ENCODE measurements around the gene DLGAP1. TPM values are rescaled to one million over a fixed set of nuclear protein-coding genes. Genes with fewer than 3 reads are reported as not detected.

DLGAP1 gene
- polyA plus RNA-seq, 1 donor from 2014 or later, result 4.5 TPM

GRCh38 chr18:4238966-4239365 lies 216.1 kb downstream of the DLGAP1 start:
- H3K36me3 ChIP-seq (ENCODE audit: insufficient read depth, low read length), result no peaks in the 10 kb centered on the region
- H3K9me2 ChIP-seq (ENCODE audit: insufficient read depth, low read length), result no peaks in the 10 kb centered on the region
- TF ChIP-seq POLR2AphosphoS5 (IDR thresholded peaks at IDR 0.05) (peak; percentile 23), MXI1 (conservative IDR thresholded peaks at IDR 0.05; ENCODE audit: poor library complexity, severe bottlenecking) (no peak)
- H3K9me3 ChIP-seq (ENCODE audit: low read length), result no peaks in the 10 kb centered on the region
- no peaks in the 10 kb centered on the region for H4K20me1 ChIP-seq (ENCODE audit: insufficient read depth)
- peak overlapping the region; percentile 10 for H3K4me2 ChIP-seq (ENCODE audit: low read length)
- H3K27ac ChIP-seq (ENCODE audit: low read length), result no peak overlapping the region
- H3K4me3 ChIP-seq (ENCODE audit: low read length), result peak overlapping the region; percentile 26
- H3K79me2 ChIP-seq (replicated peaks; ENCODE audit: insufficient read depth, low read length), result no peaks in the 10 kb centered on the region
- H3K27me3 ChIP-seq (ENCODE audit: insufficient read depth, low read depth, low read length), result no peaks in the 10 kb centered on the region
- H3K9ac ChIP-seq (ENCODE audit: low read length), result no peak overlapping the region
- H3F3A ChIP-seq (ENCODE audit: insufficient read depth, low read length, poor library complexity, severe bottlenecking), result no peaks in the 10 kb centered on the region
- H2AFZ ChIP-seq (ENCODE audit: low read depth, low read length), result no peak overlapping the region

DNA sequence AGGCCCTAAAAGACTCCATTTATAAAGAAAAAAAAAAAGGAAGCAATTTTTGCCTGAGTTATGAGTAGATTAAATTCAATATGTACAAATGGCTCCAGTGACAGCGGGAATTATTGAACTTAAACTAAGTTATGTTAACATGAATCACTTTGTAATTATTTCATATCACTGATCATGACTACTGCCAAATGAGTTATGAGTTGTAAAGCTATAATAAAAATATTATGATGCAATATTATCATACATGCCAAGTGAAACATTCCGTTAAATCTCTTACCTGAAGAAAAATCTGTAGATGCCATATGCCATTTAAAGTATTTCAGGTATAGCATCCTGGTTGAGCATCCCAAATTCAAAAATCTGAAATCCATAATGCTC lies 217.5 kb downstream of the DLGAP1 start:
- Histone ChIP-seq H3F3A (ENCODE audit: insufficient read depth, low read length, poor library complexity, severe bottlenecking) (no peaks in the 10 kb centered on the region), H4K20me1 (ENCODE audit: insufficient read depth) (no peaks in the 10 kb centered on the region), H2AFZ (ENCODE audit: low read depth, low read length) (no peak overlapping the region), H3K79me2 (replicated peaks; ENCODE audit: insufficient read depth, low read length) (no peaks in the 10 kb centered on the region), H3K9ac (ENCODE audit: low read length) (no peak overlapping the region), H3K9me2 (ENCODE audit: insufficient read depth, low read length) (no peaks in the 10 kb centered on the region), H3K27ac (ENCODE audit: low read length) (no peak overlapping the region), H3K36me3 (ENCODE audit: insufficient read depth, low read length) (no peaks in the 10 kb centered on the region), H3K9me3 (ENCODE audit: low read length) (no peaks in the 10 kb centered on the region), H3K4me3 (ENCODE audit: low read length) (no peak overlapping the region), H3K27me3 (ENCODE audit: insufficient read depth, low read depth, low read length) (no peaks in the 10 kb centered on the region), H3K4me2 (ENCODE audit: low read length) (no peak overlapping the region)
- no peak for TF ChIP-seq RAD21 (conservative IDR thresholded peaks at IDR 0.05)

DNA sequence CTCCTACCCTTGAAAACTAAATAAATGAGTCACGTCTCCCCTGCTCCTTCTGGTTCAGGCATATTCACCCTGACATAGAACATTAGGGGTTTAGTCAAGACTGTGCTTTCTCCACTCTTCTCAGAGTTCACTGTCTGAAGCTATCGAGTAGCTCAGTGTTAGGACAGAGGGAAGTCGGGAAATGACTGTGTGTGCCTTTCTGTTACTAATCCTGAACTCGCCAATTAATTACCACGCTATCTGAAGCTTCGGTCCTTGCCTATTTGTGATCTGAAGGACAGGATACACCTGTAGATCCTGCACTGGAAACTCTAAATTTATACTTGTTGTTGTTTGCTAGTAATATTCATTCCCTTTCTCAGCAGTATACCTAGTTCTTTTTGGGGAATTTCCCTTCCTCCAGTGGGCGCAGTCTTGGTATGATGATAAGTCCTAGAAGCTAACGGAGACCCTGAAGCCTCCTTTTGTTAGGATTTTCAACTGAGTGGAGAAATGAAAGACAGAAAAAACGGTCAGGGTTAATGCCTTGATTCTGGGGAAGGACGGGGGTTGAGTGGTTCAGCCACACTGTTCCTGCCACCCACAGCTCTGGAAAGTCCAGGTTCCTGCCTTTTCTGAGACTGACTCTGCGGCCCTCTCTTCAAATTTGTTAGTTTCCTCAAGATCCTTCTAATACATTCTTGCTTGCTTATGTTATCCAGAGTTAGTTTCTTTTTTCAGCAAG lies 218.0 kb downstream of the DLGAP1 start:
- no peak overlapping the region for H3K4me3 ChIP-seq (ENCODE audit: low read length)
- no peaks in the 10 kb centered on the region for H3K79me2 ChIP-seq (replicated peaks; ENCODE audit: insufficient read depth, low read length)
- no peak overlapping the region for H3K9ac ChIP-seq (ENCODE audit: low read length)
- TF ChIP-seq POLR2AphosphoS5 (IDR thresholded peaks at IDR 0.05), result no peak
- TF ChIP-seq EZH2 (IDR thresholded peaks at IDR 0.05; ENCODE audit: borderline replicate concordance, insufficient read depth, low read length, poor library complexity, severe bottlenecking), result no peak
- TF ChIP-seq, protein P1, sequence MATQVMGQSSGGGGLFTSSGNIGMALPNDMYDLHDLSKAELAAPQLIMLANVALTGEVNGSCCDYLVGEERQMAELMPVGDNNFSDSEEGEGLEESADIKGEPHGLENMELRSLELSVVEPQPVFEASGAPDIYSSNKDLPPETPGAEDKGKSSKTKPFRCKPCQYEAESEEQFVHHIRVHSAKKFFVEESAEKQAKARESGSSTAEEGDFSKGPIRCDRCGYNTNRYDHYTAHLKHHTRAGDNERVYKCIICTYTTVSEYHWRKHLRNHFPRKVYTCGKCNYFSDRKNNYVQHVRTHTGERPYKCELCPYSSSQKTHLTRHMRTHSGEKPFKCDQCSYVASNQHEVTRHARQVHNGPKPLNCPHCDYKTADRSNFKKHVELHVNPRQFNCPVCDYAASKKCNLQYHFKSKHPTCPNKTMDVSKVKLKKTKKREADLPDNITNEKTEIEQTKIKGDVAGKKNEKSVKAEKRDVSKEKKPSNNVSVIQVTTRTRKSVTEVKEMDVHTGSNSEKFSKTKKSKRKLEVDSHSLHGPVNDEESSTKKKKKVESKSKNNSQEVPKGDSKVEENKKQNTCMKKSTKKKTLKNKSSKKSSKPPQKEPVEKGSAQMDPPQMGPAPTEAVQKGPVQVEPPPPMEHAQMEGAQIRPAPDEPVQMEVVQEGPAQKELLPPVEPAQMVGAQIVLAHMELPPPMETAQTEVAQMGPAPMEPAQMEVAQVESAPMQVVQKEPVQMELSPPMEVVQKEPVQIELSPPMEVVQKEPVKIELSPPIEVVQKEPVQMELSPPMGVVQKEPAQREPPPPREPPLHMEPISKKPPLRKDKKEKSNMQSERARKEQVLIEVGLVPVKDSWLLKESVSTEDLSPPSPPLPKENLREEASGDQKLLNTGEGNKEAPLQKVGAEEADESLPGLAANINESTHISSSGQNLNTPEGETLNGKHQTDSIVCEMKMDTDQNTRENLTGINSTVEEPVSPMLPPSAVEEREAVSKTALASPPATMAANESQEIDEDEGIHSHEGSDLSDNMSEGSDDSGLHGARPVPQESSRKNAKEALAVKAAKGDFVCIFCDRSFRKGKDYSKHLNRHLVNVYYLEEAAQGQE (IDR thresholded peaks at IDR 0.05; ENCODE audit: borderline replicate concordance), result no peak
- no peak for TF ChIP-seq EP300 (conservative IDR thresholded peaks at IDR 0.05; ENCODE audit: poor library complexity, severe bottlenecking)
- TF ChIP-seq RAD21 (conservative IDR thresholded peaks at IDR 0.05), result no peak
- TF ChIP-seq, protein P2, sequence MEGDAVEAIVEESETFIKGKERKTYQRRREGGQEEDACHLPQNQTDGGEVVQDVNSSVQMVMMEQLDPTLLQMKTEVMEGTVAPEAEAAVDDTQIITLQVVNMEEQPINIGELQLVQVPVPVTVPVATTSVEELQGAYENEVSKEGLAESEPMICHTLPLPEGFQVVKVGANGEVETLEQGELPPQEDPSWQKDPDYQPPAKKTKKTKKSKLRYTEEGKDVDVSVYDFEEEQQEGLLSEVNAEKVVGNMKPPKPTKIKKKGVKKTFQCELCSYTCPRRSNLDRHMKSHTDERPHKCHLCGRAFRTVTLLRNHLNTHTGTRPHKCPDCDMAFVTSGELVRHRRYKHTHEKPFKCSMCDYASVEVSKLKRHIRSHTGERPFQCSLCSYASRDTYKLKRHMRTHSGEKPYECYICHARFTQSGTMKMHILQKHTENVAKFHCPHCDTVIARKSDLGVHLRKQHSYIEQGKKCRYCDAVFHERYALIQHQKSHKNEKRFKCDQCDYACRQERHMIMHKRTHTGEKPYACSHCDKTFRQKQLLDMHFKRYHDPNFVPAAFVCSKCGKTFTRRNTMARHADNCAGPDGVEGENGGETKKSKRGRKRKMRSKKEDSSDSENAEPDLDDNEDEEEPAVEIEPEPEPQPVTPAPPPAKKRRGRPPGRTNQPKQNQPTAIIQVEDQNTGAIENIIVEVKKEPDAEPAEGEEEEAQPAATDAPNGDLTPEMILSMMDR (IDR thresholded peaks at IDR 0.05; ENCODE audit: poor library complexity, severe bottlenecking), result no peak
- TF ChIP-seq SMC3 (conservative IDR thresholded peaks at IDR 0.05; ENCODE audit: poor library complexity), result no peak
- TF ChIP-seq MXI1 (conservative IDR thresholded peaks at IDR 0.05; ENCODE audit: poor library complexity, severe bottlenecking), result no peak
- no peaks in the 10 kb centered on the region for H3K27me3 ChIP-seq (ENCODE audit: insufficient read depth, low read depth, low read length)
- no peak overlapping the region for H2AFZ ChIP-seq (ENCODE audit: low read depth, low read length)
- no peaks in the 10 kb centered on the region for H4K20me1 ChIP-seq (ENCODE audit: insufficient read depth)
- H3F3A ChIP-seq (ENCODE audit: insufficient read depth, low read length, poor library complexity, severe bottlenecking), result no peaks in the 10 kb centered on the region
- no peaks in the 10 kb centered on the region for H3K9me2 ChIP-seq (ENCODE audit: insufficient read depth, low read length)
- no peak overlapping the region for H3K27ac ChIP-seq (ENCODE audit: low read length)
- H3K36me3 ChIP-seq (ENCODE audit: insufficient read depth, low read length), result no peaks in the 10 kb centered on the region
- H3K4me2 ChIP-seq (ENCODE audit: low read length), result no peak overlapping the region
- H3K9me3 ChIP-seq (ENCODE audit: low read length), result no peaks in the 10 kb centered on the region

Measured in neural cell (in vitro differentiated cells).